Activated CD4-positive, alpha-beta T cell treated with anti-CD3 and anti-CD28 coated beads, Interleukin-2, amount 50 U/mL, for 1 hour (primary cell): ENCODE data around the gene FOXP1.

Source experiments
- DNase-seq: peaks from one replicate; pipeline ENCODE4 v3.0.0-alpha.2; 2020

FOXP1 gene

GRCh38 chr3:71503525-71504249, 79.8 kb downstream of the FOXP1 start:
- DNase-seq = no peak

- no peak for DNase-seq
Measured at GRCh38 chr3:71502066-71502625, 81.4 kb downstream of the FOXP1 start.

GRCh38 chr3:71500696-71501095, 82.8 kb downstream of the FOXP1 start:
- DNase-seq = no peak

GRCh38 chr3:71499227-71499876, 84.2 kb downstream of the FOXP1 start:
- no peak for DNase-seq

GRCh38 chr3:71498543-71498942, 85.0 kb downstream of the FOXP1 start:
- DNase-seq = no peak

- DNase-seq = no peak
Measured at GRCh38 chr3:71497971-71498444, 85.5 kb downstream of the FOXP1 start.

GRCh38 chr3:71497367-71497897, 86.1 kb downstream of the FOXP1 start:
- no peak for DNase-seq

- DNase-seq = no peak
Measured at GRCh38 chr3:71495708-71496472, 87.6 kb downstream of the FOXP1 start.

GRCh38 chr3:71494212-71494611, 89.3 kb downstream of the FOXP1 start:
- no peak for DNase-seq

- peak; percentile 26 for DNase-seq
Measured at GRCh38 chr3:71492974-71493771, 90.4 kb downstream of the FOXP1 start.

GRCh38 chr3:71492566-71492965, 91.0 kb downstream of the FOXP1 start:
- DNase-seq = peak; percentile 23

- no peak for DNase-seq
Measured at GRCh38 chr3:71491154-71491752, 92.3 kb downstream of the FOXP1 start.

GRCh38 chr3:71490692-71491091, 92.8 kb downstream of the FOXP1 start:
- no peak for DNase-seq

- DNase-seq = no peak
Measured at GRCh38 chr3:71489315-71489761, 94.2 kb downstream of the FOXP1 start.

GRCh38 chr3:71488882-71489281, 94.6 kb downstream of the FOXP1 start:
- DNase-seq = peak; percentile 32

GRCh38 chr3:71488391-71488809, 95.1 kb downstream of the FOXP1 start:
- peak; percentile 24 for DNase-seq

GRCh38 chr3:71487418-71487817, 96.1 kb downstream of the FOXP1 start:
- no peak for DNase-seq

- DNase-seq = peak; percentile 30
Measured at GRCh38 chr3:71486831-71487230, 96.7 kb downstream of the FOXP1 start.

GRCh38 chr3:71485896-71486295, 97.6 kb downstream of the FOXP1 start:
- DNase-seq = no peak

GRCh38 chr3:71484452-71484851, 99.1 kb downstream of the FOXP1 start:
- DNase-seq = no peak

- no peak for DNase-seq
Measured at GRCh38 chr3:71484047-71484446, 99.5 kb downstream of the FOXP1 start.

GRCh38 chr3:71482771-71483170, 100.8 kb downstream of the FOXP1 start:
- no peak for DNase-seq
